ENCODE data around the gene PNPLA7. TPM values are rescaled to one million over a fixed set of nuclear protein-coding genes. Genes with fewer than 3 reads are reported as not detected.

The PNPLA7 gene
- polyA plus RNA-seq, 1 donor from 2014 or later = 2.7 TPM

DNA sequence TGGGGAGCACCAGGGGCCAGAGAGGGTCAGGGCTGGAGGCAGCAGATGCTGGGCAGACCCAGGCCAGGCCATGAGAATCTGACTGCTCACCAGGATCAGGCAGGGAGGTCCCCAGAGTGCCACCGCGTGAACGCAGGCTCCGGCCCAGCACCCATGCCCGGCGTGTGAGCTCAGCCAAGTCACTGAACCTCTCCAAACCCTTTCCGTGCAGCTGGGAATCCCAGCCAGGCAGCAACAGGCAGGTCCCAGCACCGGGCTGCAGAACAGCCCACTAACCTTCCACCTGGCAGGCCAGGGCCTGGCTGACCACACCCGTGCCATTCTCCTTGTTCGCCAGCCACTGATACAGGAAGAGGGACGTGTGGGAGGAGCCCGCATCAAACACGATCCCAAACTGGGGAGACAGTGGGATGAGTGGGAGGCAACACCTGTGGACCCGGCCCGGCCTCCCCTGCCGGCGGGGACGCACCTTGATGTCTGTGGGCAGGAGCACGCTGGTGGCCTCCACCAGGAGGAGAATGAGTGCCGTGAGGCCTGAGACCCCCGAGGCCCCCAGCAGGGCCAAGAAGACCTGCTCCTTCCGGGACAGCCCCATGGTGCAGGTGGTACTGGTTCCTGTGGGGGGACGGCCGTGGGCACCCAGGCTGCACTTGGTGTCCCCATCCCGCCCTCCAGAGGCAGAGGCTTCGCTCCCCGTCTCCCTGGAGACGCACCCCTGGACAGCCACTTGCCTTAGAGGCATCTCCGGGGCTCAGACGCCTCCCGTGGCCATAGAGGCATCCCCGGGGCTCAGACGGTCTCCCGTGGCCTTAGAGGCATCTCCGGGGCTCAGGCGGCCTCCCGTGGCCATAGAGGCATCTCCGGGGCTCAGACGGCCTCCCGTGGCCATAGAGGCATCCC lies 112.3 kb downstream of the PNPLA7 start:
- Mint-ChIP-seq H3K36me3 (no peaks in the 10 kb centered on the region), H3K9me3 (peaks cover 0 to 1% (median 0%) of the 10 kb centered on the region in 3 donors), H3K27ac (no peak overlapping the region), H3K4me1 (peaks cover 3 to 4% (median 3%) of the 10 kb centered on the region in 3 donors), H3K4me3 (no peak overlapping the region), H3K27me3 (peaks cover 11% of the 10 kb centered on the region)

GRCh38 chr9:137436761-137437600 lies 113.2 kb downstream of the PNPLA7 start:
- Mint-ChIP-seq H3K9me3 (peaks cover 0 to 1% (median 0%) of the 10 kb centered on the region in 3 donors), H3K27me3 (peaks cover 6% of the 10 kb centered on the region), H3K27ac (no peak overlapping the region), H3K4me1 (peaks cover 2 to 3% (median 2%) of the 10 kb centered on the region in 3 donors), H3K36me3 (no peaks in the 10 kb centered on the region), H3K4me3 (no peak overlapping the region)

DNA sequence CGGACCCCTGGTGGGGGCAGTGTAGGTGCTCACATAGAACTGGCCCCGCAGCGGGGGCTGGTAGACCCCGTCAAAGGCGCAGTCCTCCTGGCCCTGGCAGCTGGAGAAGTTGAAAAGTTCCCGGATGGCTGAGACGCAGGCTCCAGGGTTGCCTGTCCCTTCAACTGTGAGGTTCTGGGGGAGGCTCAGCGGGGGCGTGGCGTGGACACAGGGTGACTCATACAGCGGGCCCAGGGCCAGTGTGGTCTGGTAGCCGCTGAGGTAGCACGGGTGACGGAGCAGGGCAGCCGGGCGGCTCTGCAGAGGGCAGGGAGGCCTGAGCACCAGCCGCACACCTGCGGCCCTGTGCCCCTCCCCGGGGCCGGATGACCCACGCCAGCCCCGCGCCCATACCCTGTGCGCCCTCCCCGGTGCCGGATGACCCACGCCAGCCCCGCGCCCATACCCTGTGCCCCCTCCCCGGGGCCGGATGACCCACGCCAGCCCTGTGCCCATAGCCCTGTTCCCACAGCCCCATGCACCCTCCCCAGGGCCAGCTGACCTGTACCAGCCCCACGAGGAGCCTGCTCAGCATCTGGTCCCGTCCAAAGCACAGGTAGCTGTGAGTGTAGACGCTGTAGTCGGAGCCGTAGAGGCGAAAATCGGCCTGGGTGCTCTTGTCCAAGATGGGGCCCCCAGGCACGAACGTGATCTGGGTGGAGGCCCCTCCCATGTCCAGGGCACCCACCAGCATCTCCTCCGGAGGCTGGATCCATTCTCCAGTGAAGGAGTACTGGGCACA lies 114.0 kb downstream of the PNPLA7 start:
- no peaks in the 10 kb centered on the region for H3K36me3 Mint-ChIP-seq
- H3K4me1 Mint-ChIP-seq = no peaks in the 10 kb centered on the region
- no peak overlapping the region for H3K27ac Mint-ChIP-seq
- no peaks in the 10 kb centered on the region for H3K9me3 Mint-ChIP-seq
- no peak overlapping the region for H3K4me3 Mint-ChIP-seq
- H3K27me3 Mint-ChIP-seq = peaks cover 4% of the 10 kb centered on the region

DNA sequence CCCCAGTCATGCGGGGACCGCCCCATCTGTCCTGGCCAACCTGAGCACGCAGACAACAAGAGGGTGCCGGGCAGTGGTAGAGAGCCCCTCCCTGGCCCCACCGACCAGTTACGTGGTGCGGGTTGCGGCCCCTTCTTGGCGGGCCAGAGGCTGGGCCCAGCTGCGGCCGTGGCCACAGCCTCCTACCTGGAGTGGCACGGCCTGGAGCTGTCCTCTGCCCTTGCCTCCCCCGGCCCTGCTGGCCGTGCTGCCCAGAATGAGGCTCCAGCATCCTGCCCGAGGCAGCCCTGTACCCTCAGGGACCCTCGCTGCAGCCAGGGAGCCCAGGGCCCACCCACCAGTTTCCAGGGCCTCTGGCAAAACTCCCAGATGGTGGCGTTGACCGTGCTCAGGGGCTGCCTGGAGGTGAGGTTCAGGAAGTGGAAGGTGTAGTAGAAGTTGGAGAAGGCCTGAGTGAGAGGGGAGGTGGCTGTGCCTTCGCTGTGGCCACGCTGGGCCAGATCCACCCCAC lies 114.8 kb downstream of the PNPLA7 start:
- Mint-ChIP-seq H3K9me3 (no peaks in the 10 kb centered on the region), H3K27me3 (peaks cover 5% of the 10 kb centered on the region), H3K4me3 (no peak overlapping the region), H3K4me1 (peaks cover 0 to under 1% (median 0%) of the 10 kb centered on the region in 3 donors), H3K27ac (no peak overlapping the region), H3K36me3 (no peaks in the 10 kb centered on the region)

GRCh38 chr9:137434498-137435380 lies 115.5 kb downstream of the PNPLA7 start:
- H3K4me1 Mint-ChIP-seq = peaks cover 0 to 2% (median 0%) of the 10 kb centered on the region in 3 donors
- peaks cover 5% of the 10 kb centered on the region for H3K27me3 Mint-ChIP-seq
- H3K27ac Mint-ChIP-seq = no peak overlapping the region
- H3K36me3 Mint-ChIP-seq = no peaks in the 10 kb centered on the region
- no peaks in the 10 kb centered on the region for H3K9me3 Mint-ChIP-seq
- H3K4me3 Mint-ChIP-seq = no peak overlapping the region

DNA sequence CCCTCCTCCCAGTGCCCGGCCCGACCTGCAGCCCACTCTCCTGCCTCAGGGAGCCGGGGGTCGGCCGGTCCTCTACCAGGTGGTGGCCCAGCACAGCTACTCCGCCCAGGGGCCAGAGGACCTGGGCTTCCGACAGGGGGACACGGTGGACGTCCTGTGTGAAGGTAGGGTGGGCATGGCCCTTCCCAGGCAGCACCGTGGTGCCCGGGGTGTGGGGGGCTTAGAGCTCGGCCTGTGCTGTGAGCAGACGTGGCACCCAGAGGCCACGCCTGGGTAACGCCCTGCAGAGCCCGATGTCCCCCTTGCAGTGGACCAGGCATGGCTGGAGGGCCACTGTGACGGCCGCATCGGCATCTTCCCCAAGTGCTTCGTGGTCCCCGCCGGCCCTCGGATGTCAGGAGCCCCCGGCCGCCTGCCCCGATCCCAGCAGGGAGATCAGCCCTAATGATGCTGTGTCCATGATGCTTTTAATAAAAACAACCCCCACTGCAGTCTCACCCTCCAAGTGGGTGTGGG lies 116.2 kb downstream of the PNPLA7 start:
- Mint-ChIP-seq H3K4me3 (no peak overlapping the region), H3K9me3 (no peaks in the 10 kb centered on the region), H3K27me3 (peaks cover 2% of the 10 kb centered on the region), H3K4me1 (peaks cover 0 to 2% (median 0%) of the 10 kb centered on the region in 3 donors), H3K27ac (no peak overlapping the region), H3K36me3 (no peaks in the 10 kb centered on the region)

- Mint-ChIP-seq H3K27ac (no peak overlapping the region), H3K4me1 (peaks cover 0 to 2% (median 0%) of the 10 kb centered on the region in 3 donors), H3K27me3 (peaks cover 4% of the 10 kb centered on the region), H3K9me3 (no peaks in the 10 kb centered on the region), H3K36me3 (no peaks in the 10 kb centered on the region), H3K4me3 (no peak overlapping the region)
These were observed 116.8 kb downstream of the PNPLA7 start for GRCh38 chr9:137433349-137433915.

DNA sequence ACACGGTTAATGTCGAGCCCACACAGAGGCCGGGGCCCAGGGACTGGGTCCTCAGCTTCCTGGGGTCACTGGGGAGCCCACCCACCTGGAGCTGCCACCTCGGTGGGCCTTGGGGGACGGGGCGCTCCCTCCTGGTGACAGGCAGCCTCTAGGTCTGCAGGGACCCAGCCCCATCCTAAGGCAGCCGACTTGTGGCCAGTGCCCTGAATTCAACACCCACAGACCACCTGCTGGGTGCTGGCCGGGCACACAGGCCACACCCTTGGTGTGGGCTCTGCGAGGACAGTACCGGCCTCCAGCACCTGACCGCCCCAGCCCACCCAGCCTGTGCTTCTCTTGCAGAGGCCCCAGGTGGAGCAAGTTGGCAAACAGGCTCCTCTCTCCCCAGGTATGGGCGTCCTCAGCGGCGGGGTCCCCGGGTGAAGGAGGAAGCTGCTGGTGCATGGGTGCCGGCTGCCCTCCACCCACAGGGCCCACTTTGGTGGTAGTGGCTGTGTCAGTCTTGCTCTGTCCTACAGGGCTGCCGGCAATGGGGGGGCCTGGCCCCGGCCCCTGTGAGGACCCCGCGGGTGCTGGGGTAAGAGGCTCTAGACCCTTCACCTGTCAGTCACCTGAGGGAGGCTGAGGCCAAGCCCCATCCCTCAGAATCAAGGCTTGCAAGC lies 117.4 kb downstream of the PNPLA7 start:
- no peak overlapping the region for H3K27ac Mint-ChIP-seq
- peaks cover 4% of the 10 kb centered on the region for H3K27me3 Mint-ChIP-seq
- no peak overlapping the region for H3K4me3 Mint-ChIP-seq
- no peaks in the 10 kb centered on the region for H3K36me3 Mint-ChIP-seq
- H3K4me1 Mint-ChIP-seq = peaks cover 0 to 2% (median 0%) of the 10 kb centered on the region in 3 donors
- H3K9me3 Mint-ChIP-seq = no peaks in the 10 kb centered on the region

DNA sequence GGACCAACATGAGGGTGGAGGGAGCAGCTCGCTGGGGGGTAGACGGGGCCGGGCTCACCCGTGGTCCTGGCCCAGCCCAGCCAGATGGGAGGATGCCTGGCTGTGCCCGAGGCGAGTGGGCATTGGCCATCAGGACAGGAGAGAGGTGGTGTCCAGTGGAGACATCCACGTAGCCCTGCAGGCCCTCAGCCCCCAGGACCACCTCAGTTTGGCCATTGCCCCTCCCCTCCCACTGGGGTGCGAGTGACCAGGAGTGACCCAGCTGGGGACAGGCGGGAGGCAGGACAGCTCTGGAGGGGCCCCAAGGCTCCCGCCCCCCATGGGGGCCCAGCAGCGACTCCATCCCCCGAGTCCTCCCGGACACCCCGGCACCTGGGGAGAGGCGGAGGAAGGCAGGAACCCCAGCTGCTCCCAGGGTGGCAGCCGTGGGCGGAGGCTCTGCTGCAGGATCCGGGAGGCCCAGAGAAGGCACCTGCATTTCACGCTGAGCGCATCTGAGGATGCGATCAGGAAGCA lies 118.7 kb downstream of the PNPLA7 start:
- no peaks in the 10 kb centered on the region for H3K36me3 Mint-ChIP-seq
- H3K4me1 Mint-ChIP-seq = peaks cover 0 to 2% (median 0%) of the 10 kb centered on the region in 3 donors
- H3K27ac Mint-ChIP-seq = no peak overlapping the region
- H3K27me3 Mint-ChIP-seq = peaks cover 4% of the 10 kb centered on the region
- H3K9me3 Mint-ChIP-seq = no peaks in the 10 kb centered on the region
- no peak overlapping the region for H3K4me3 Mint-ChIP-seq

- Mint-ChIP-seq H3K4me3 (peak overlapping the region in 1 of 4 donors; percentile 63), H3K36me3 (no peaks in the 10 kb centered on the region)
These were observed 119.3 kb downstream of the PNPLA7 start for GRCh38 chr9:137430723-137431415.

GRCh38 chr9:137429974-137430722 lies 120.1 kb downstream of the PNPLA7 start:
- Mint-ChIP-seq H3K27ac (no peak overlapping the region), H3K4me1 (peaks cover 0 to 2% (median 0%) of the 10 kb centered on the region in 3 donors), H3K36me3 (no peaks in the 10 kb centered on the region), H3K27me3 (peaks cover 4% of the 10 kb centered on the region), H3K9me3 (no peaks in the 10 kb centered on the region), H3K4me3 (peak overlapping the region in 2 of 4 donors; percentile 43 to 63)

More at GRCh38 chr9:137430723-137431415, 119.3 kb downstream of the PNPLA7 start:
- no peaks in the 10 kb centered on the region for H3K9me3 Mint-ChIP-seq
- H3K4me1 Mint-ChIP-seq = peaks cover 0 to 2% (median 0%) of the 10 kb centered on the region in 3 donors
- peaks cover 4% of the 10 kb centered on the region for H3K27me3 Mint-ChIP-seq
- no peak overlapping the region for H3K27ac Mint-ChIP-seq

GRCh38 chr9:137429546-137429890 lies 120.7 kb downstream of the PNPLA7 start:
- Mint-ChIP-seq H3K27me3 (peaks cover 4% of the 10 kb centered on the region), H3K4me1 (peaks cover 3 to 7% (median 6%) of the 10 kb centered on the region in 3 donors), H3K27ac (no peak overlapping the region), H3K4me3 (peak overlapping the region in 3 of 4 donors; percentile 49 to 65 (median 58)), H3K36me3 (no peaks in the 10 kb centered on the region), H3K9me3 (no peaks in the 10 kb centered on the region)

All from IgD-negative memory B cell (primary cell).